Stimulated activated CD8-positive, alpha-beta memory T cell treated with anti-CD3 and anti-CD28 coated beads, Interleukin-15, amount 100 ng/mL, for 24 hours (primary cell): ENCODE results near the gene LRRN4CL.
"Not testable (repeated sequence)": the region's sequence is repeated elsewhere in the genome, so short reads cannot be mapped to it uniquely, and the experiment has no call there.

ENCODE experiments used
- DNase-seq: peaks from one replicate; pipeline ENCODE4 v3.0.0-alpha.2; 2020; ENCODE audit warnings: low read depth

The LRRN4CL gene

DNA sequence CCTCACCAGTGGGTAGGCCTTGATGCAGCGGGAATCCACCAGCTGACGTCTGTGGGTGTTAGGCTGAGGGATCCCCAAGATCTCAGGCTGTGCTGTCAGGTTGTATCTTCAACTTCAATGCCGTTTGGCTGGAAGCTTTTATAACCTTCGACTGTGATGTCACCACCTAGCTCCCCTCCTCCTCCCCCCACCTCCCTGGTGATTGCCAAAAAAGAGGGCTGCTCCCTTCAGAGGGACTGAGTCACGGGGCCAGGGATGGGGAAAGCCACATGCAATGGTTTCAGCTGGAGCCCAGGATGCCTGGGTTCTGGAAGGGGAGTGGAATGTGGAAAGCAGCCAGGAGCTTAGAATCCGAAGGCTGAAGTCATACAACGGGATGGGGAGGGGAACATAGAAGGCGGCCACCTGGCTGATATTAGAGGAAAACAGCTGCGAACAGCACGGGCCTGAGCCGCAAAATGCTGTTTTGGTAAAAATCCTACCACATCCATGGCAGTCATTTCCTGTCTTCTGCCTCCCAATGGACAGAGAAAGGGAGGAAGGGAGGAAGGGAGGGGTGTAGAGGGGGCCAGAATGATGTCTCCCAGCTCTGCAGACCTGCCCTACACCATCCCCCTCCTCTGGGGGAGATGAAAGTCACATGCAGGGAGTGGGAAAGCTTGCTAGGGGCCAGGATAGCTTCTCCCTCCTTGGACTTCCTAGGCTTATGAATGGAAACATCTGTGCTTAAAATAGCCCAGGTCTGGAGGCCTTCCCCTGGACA, at the start of gene LRRN4CL:
TSS of gene LRRN4CL (minus strand) at position 110 of the 763 bp plus-strand sequence. CDS start 1,022 bp downstream, outside the sequence.
- DNase-seq: no peak

DNA sequence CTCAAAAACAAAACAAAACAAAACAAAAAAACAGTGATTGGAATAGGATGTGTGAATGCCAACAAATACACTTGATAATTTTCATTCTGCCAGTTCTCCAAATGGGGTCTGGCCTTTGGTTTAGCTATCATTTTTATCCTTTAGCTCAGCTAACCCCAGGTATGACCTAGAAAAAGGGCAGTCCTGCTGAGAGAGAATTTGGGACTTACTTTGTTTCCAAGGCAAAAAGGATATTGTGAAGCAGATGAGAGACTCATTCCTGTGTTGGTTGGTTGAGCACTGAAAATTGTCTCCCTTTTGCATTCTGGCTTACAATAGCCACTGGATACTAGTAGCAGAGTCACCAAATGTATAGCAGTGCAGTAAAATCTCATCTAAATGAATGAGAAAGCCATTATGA, 47.9 kb upstream of the LRRN4CL start:
- DNase-seq: no peak

DNA sequence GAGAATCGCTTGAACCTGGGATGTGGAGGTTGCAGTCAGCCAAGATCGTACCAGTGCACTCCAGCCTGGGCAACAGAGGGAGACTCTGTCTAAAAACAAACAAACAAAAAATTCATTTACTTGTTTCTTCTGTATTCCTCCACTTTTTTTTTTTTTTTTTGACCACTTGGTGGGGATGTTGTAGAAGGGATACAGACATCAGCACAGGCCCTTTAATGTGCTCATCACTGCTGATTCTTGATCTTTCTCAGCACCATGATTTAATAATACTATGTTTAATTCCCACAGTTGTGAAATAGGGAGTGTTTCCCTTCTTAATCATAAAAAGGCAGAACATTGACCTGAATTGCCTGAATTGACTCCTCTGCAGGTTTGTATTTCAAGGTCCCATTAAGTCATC, 43.5 kb upstream of the LRRN4CL start:
- DNase-seq: no peak

DNA sequence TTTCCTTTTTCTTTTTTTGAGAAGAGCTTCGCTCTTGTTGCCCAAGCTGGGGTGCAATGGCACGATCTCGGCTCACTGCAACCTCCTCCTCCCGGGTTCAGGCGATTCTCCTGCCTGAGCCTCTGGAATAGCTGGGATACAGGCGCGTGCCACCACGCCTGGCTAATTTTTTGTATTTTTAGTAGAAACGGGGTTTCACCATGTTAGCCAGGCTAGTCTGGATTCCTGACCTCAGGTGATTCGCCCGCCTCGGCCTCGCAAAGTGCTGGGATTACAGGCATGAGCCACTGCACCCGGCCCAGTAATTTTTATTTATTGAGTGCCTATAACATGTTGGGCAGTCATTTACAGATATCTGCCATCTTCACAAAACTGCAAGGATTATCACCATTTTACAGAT, 40.7 kb upstream of the LRRN4CL start:
- DNase-seq: not testable (repeated sequence)

DNA sequence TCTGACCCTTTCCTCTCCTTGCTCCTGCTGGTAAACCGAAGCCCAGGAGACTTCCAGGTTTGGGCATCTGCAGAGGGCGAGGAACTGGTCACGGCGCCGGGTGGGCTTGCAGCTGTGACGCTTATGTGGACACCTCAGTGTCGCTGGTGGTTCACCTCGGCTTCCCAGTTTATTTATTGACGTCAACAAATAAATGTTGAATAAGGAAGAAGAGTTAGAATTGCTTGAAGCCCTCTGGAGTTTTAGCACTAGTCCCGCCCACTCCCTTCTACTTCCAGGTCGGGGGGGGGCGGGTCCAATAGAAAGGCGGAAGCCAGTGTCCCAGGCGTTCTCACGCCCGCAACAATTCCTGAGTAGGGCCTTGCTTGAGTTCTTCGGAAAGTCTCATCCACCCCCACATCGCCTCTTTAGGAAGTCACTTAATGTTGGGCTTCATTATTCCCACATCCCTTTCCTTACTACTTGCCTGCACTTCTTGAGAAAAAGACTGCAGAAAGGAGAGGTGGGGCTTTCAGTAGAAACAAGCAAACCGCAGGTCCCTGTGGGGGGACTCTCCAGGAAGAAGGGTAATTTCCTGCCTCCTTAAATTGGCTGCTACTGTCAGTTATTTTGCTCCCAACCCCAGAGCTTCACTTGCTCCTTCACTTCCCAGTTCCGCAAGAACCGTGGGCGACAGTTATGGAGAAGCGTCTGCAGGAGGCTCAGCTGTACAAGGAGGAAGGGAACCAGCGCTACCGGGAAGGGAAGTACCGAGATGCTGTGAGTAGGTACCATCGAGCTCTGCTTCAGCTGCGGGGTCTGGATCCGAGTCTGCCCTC, 39.0 kb upstream of the LRRN4CL start, which contains the start of gene TTC9C:
TSS of gene TTC9C (plus strand) at position 316 of the 818 bp plus-strand sequence. CDS start at position 679, 363 bp downstream.
- DNase-seq: peak; percentile 53

DNA sequence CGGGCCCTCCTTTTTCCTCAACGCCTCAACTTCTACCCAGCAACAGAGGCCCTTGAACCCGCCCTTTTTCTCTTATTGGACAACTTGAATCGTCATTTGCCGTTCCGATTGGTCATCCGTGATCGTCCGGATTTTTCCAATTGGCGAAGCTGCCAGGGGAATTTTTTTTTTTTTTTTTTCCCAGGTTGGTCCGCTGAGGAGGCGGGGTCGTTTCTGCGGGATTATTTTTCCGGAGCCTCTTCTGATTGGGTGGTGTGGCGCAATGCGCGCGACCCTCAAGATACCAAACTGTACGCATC, 38.5 kb upstream of the LRRN4CL start:
- peak; percentile 30 for DNase-seq

DNA sequence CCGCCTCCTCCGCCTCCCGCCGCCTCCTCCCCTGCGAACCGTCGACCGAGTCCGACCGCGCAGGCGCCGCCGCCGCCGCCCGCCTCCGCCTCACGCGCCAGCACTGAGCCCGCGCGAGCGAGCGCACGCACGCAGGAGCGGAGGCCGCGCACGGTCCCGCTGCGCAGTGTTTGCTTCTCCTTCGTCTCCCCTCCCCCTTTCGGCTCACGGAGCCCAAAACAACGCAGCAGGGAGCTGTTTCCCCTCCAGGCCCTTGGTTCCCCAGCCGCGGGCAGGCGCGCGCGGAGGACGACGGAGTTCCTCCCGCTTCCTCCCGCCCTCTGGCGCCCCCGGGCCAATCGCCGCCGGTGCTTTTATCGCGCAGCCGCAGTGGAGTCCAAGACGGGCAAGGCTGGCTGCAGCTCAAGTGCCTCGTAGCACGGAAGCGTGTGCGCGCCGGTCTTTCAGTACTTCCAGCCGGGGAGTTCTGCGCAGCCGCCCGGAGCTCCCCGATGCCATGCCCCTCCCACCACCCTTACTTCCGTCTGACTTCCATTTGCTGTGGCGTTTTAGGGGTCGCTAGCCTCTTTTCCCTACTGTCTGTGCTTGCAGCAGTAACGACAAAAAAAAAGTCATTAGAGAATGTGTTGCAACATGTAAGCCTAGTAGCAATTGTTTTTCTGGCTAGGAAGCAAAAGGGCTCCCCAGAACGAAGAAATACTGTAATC, 38.0 kb upstream of the LRRN4CL start, which contains the start of gene HNRNPUL2:
TSS of gene HNRNPUL2 (minus strand) at position 293 of the 707 bp plus-strand sequence. CDS start 301 bp downstream, outside the sequence.
- peak; percentile 94 for DNase-seq

DNA sequence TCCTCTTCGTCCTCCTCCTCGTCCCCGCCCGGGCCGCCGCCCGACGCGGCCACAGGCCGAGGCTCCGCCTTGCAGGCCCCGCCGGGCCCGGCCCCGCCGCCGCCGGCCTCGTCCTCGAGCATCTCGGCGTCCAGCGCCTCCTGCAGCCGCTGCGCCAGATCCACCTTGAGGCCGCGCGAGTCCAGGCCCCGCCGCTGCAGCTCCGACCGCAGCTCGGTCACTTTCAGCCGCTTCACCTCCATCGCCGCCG, 37.5 kb upstream of the LRRN4CL start:
- DNase-seq: no peak

DNA sequence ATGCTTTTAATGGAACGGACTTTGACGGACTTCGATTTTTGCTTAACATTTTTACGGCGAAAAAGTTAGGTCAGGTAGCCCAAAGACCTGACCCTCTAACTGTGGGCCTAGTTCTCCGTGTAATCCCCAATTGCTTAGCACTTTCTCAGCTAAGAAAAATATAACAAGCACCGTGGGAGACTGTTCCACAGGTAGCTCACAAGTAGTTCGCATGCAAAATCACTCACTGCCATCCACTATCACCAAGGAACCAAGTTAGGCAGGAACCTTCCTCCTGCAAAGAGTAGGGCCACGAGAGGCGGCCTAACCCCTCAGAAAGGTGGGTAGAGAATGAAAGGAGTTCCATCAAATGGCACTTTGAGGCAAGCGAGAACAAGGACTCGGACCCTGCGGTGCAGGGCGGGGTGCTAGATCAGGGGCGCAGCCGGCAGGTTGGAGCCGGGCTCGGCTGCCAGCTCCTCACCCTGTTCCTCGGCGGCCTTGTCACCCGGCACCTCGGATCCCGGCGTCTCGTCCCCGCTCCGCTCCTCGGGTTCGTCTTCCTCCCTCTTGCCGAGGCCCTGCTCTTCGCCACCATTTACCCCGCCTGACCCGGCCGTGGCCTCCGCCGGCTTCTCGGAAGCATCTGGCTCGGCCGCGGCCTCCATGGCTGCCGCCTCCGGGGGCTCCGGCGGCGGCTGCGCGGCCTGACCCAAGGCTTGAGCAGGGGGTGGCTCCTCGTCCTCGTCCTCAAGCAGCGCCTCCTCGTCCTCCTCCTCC, 37.0 kb upstream of the LRRN4CL start:
- no peak for DNase-seq

DNA sequence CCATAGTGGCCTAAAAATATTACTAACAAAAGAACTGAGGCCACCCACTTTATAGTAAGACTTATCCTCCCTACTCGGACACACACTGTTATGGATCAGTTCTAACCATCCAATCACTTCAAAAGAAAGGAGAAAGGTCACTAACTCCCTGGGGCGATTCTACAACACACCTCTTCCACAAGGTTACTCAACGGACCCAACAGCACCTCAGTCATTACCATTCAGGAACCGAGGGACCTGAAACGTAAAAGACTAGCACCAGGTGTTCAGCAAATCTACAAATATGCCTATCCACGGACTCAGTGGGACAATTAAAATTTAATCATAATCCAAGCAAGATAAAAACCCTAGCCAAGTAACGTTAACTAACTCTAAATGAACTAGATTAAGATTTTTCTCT, 36.3 kb upstream of the LRRN4CL start:
- no peak for DNase-seq

DNA sequence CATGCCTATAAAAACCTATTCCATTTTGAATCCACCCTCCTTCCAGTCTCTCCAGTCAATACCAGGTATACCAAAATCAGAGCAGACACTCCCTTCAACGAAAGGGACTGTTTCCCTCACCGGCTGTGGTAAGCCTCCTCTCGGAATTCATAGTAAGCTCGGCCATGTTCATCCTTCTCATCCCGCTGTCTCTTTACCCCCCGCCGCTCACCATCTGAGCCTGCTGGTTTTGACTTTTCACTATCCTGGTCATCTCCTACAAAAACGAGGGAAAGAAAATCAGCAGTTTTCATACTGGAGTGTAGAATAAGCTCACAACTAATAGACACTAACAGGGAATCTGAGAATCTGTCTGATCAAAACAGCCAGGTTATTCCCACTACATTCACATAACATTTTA, 34.8 kb upstream of the LRRN4CL start:
- no peak for DNase-seq

DNA sequence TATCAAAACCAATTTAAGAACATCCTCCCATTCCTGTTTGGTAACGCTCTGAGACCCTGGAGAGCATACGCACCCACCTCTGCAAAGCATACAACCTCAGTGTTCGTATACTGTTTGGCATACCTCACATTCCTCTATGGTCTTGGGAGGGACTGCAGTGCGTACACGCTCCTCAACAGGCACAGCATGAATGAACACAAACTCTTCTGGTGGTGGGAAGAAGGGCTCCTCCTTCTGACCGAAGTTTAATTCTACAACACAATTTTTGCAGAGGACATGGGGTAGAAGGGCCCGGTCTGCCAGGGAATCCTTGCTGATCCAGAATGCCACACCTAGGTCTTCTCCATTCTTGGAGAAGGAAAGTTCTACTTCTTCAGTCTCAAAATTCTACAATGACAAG, 32.7 kb upstream of the LRRN4CL start:
- no peak for DNase-seq

DNA sequence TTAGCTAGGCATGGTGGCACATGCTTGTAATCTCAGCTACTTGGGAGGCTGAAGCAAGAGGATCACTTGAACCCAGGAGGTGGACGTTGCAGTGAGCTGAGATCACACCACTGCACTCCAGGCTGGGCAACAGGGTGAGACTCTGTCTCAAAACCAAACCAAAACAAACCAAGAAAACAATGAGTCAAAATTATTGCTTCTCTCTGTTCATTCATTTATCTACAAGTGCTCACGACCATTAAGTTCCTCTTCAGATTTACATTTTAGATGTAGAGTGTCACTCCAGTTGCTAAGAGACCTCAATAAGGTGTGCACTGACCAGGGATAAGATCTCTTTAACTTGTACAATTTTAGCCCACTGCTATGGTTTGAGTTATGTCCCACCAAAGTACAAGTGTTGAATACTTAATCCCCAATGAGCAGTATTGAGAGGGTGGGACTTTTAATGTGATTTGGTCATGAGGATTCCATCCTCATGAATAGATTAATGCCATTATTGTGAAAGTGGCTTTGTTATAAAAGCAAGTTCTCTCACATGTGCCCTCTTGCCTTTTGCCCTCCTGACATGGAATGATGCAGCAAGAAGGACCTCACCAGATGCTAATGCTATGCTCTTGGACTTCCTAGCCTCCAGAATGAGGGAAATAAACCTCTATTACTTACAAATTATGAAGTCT, 30.1 kb upstream of the LRRN4CL start:
- DNase-seq: no peak

DNA sequence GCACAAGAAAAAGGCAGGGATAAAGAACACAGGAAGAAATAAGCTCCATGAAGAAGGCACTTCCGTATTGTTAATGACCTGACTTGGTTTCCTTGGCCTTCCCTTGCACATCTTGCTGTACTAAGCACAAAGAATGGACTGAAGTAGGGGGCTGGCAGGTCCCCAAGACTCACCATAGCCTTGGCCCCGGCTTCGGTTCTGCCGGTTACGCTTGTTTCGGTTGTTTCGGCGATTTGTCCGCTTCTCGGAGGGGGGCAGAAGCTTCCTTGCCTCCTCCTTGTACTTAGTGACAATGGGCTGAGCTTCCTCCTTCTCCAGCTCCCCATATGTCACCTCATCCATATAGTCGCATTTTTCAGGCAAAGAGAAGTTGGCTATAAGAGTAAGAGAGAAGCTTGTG, 27.5 kb upstream of the LRRN4CL start:
- DNase-seq: no peak

DNA sequence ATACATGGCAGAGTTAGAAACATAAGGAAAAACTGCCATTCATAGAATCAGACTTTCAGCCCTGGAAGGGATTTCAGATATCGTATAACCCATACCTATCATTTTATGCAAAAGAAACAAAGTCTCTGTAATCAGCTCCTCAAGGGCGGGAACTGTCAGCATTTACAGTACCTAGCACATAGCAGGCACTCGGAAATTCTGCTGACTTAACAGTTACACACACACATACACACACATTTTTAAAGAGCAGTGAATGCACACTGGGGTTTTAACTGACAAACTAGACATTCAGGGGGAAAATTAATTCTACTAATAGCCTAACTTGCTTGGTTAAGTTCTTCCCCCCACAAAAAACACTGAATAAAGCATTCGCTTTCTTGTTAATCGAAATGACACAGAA, 26.9 kb upstream of the LRRN4CL start:
- no peak for DNase-seq

DNA sequence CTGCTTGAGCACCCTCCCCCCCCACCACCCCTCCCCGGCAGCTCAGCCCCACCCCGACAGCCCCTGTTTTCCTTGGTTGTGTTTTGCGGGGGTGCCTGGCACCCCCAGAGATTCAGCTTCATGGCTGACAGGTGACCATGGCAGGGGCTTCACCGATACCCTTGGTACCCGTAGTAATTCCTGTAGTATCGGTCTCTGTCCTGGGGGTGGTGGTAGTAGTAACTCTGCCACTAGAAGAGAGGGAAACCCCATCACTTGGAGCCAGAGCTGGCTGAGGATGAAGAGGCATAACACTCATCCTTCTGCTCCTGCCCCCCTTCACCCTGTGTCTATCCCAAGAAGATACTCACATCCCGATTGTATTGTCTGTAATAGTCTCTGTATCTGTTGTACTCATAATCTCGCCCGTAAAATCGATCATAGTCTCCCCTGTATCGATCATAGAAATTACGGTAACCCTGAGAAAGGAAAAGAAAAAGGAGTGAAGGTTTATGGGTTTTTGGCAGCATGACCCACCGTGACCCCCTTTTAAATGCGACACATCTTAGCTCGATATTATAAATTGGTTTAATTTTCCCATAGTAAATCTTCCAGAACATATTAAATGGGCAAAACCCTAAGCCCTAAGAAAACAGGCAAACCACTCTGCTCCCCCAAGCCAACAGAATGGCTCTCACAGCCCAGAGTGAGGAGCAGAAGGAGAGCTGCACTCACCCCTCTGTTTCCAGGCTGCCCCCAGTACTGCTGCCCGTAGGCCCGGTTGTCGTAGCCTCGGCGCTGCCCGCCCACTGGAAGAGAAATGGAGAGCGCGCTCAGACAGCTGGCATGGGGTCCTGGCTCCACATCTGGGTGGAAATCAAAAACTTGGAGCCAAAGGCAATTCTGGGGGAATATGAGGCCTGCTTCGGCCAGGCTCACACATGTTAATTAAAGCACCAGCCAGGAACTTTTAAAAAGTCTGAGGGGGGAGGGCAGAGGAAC, 26.1 kb upstream of the LRRN4CL start:
- no peak for DNase-seq

DNA sequence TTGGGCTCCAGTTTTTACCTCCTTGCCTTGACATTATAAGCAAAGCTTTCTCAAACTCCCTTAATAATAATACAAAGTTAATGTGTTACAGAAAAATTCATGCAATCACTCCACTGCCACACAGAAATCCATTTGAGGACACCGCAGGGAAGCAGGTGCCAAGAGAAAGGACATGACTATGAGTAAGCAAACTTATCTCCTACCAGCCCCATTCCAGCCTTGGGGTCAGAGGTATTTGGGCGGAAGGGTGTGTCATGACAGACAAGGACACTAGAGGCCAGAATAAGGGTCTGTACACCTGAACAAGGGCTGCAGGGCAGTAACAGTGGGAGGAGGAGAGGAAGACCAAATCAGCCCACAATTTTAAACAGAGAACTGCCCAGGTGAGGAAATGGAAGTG, 24.0 kb upstream of the LRRN4CL start:
- no peak for DNase-seq

DNA sequence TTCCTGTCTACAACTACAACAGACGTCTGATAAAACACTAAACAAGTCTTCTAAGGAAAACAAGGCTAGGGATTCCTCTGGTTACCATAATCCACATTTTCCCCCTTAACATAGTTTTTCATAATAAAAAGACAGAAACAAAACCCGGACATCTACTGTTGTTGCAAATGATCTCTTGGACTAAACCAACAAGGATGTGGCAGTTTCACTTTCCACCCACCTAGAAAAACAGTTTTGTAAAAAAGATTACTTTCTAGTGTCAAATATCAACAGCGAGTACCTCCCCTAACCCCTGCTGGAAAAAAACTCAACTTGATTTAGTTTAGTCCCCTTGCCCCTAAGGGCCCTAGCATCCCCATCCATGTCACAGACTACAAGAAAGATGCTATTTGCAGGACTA, 23.5 kb upstream of the LRRN4CL start:
- DNase-seq: no peak

DNA sequence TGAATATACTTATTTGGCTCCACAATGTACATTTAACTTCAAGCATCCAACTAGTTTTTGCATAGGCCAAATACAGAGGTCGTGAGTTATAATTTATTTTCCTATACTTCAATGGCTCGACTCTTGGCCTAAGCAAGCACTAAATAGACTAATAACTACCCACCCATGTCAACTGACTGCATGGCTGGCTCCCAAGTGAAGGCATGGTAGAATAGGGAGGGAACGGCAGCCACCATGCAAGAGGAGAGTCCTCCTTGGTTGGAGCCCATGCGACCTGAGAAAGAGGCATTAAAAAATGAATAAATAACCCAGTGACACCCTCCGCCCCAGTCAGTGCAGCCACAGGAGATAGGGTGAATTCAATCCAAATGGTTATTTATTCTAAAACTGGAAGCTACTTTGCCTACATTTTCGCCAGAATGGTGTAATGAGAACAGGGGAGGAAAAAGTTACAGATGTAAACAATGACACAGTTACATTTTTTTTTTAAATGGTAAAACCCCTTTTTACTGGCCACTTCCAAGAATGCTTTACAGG, 23.0 kb upstream of the LRRN4CL start:
- DNase-seq: no peak

DNA sequence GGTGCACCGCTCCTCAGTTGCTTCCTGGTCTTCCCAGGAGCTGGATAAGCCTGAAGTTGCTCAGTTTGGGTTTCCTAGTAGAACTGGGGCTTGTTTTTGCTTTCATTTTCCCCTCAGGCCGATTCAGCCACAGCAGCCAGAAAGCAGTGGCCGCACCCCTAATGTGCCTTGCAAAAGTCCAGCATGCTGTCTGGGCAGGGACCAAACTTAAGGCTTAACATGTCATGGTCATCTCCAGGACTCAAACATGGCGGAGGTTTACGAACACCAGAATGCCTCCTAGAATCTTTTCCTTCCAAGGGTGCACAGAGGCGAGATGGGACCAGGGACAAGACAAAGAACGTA, 20.6 kb upstream of the LRRN4CL start:
- no peak for DNase-seq
